ENCODE results near the gene PLCB1.

The PLCB1 gene

DNA sequence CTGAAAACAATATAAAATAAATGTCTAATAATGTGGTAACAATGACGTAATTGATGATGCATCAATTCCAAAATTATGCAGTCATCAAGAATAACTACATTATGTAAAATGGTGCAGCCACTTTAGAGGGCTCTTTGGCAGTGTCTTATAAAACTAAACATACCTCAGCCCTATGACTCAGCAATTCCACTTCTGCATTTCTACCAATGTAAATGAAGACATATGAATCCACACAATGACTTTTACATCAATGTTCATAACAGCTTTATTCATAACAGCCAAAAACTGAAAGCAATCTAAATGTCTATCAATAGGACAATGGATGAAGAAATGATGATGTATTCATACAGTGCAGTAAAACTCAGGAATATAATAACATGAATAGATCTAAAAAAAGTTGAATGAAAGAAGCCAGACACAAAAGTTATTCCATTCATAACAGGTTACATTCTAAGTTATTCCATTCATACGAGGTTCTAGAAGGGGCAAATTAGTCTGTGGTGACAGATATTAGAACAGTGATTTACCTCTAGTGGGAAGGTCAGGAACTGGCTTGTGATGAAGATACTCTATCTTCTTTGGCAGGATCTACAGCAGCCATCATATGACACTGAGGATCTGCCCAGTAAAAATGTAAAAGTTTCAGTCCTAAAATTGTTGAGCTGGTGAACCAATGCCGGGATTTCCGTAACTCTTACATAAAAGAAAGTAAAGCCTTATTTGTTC is 396.1 kb downstream of the PLCB1 start:
- TF ChIP-seq, protein P1, sequence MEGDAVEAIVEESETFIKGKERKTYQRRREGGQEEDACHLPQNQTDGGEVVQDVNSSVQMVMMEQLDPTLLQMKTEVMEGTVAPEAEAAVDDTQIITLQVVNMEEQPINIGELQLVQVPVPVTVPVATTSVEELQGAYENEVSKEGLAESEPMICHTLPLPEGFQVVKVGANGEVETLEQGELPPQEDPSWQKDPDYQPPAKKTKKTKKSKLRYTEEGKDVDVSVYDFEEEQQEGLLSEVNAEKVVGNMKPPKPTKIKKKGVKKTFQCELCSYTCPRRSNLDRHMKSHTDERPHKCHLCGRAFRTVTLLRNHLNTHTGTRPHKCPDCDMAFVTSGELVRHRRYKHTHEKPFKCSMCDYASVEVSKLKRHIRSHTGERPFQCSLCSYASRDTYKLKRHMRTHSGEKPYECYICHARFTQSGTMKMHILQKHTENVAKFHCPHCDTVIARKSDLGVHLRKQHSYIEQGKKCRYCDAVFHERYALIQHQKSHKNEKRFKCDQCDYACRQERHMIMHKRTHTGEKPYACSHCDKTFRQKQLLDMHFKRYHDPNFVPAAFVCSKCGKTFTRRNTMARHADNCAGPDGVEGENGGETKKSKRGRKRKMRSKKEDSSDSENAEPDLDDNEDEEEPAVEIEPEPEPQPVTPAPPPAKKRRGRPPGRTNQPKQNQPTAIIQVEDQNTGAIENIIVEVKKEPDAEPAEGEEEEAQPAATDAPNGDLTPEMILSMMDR (conservative IDR thresholded peaks at IDR 0.05; ENCODE audit: low read length) = no peak
- Histone ChIP-seq H3K4me3 (ENCODE audit: low read length, poor library complexity, severe bottlenecking) (no peak overlapping the region), H2AFZ (ENCODE audit: low read length) (no peak overlapping the region), H3K9me3 (ENCODE audit: insufficient read depth, low read depth, low read length) (no peaks in the 10 kb centered on the region), H3K4me2 (ENCODE audit: low read depth, low read length, poor library complexity, severe bottlenecking) (peak overlapping the region; percentile 31), H3K27me3 (ENCODE audit: insufficient read depth, low read length, poor library complexity, severe bottlenecking) (no peaks in the 10 kb centered on the region), H3K79me2 (ENCODE audit: insufficient read depth, low read length) (no peaks in the 10 kb centered on the region), H3K9me2 (replicated peaks; ENCODE audit: low read depth, low read length) (no peaks in the 10 kb centered on the region), H3K9ac (ENCODE audit: low read depth, low read length, poor library complexity, severe bottlenecking) (no peak overlapping the region), H3K36me3 (ENCODE audit: insufficient read depth, low read length) (no peaks in the 10 kb centered on the region), H4K20me1 (ENCODE audit: insufficient read depth, low read length, poor library complexity, severe bottlenecking) (no peaks in the 10 kb centered on the region), H3K4me1 (ENCODE audit: insufficient read depth, low read length, poor library complexity, severe bottlenecking) (peaks cover 29% of the 10 kb centered on the region), H3F3A (ENCODE audit: low read depth) (no peaks in the 10 kb centered on the region)

DNA sequence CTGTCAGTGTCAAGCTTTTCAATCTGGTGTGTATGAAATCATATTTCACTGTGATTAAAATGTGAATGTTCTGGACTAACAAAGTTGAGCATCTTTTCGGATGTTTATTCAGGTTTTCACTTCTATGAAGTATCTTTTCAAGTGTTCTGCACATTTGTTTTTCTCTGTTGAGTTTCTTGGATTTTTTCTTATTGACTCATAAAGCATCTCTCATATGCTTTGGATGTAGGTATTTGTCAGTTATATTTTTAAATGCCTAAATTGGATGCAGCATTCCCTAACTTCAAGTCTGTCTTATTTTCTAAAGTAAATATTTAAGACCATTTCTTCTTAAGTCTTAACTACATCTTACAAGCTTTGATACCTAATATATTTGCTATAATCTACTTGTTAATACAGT is 398.0 kb downstream of the PLCB1 start:
- Histone ChIP-seq H3K36me3 (ENCODE audit: insufficient read depth, low read length) (no peaks in the 10 kb centered on the region), H3K9me3 (ENCODE audit: insufficient read depth, low read depth, low read length) (peaks cover 5% of the 10 kb centered on the region; the same call in 1 of the 2 replicates), H3F3A (ENCODE audit: low read depth) (no peaks in the 10 kb centered on the region), H3K4me3 (ENCODE audit: low read length, poor library complexity, severe bottlenecking) (no peak overlapping the region), H2AFZ (ENCODE audit: low read length) (no peak overlapping the region), H4K20me1 (ENCODE audit: insufficient read depth, low read length, poor library complexity, severe bottlenecking) (no peaks in the 10 kb centered on the region), H3K4me1 (ENCODE audit: insufficient read depth, low read length, poor library complexity, severe bottlenecking) (peaks cover 35% of the 10 kb centered on the region), H3K27me3 (ENCODE audit: insufficient read depth, low read length, poor library complexity, severe bottlenecking) (no peaks in the 10 kb centered on the region), H3K4me2 (ENCODE audit: low read depth, low read length, poor library complexity, severe bottlenecking) (no peak overlapping the region), H3K9me2 (replicated peaks; ENCODE audit: low read depth, low read length) (no peaks in the 10 kb centered on the region), H3K9ac (ENCODE audit: low read depth, low read length, poor library complexity, severe bottlenecking) (no peak overlapping the region), H3K79me2 (ENCODE audit: insufficient read depth, low read length) (no peaks in the 10 kb centered on the region)
- no peak for TF ChIP-seq EZH2phosphoT487 (IDR thresholded peaks at IDR 0.05; ENCODE audit: borderline replicate concordance)
- TF ChIP-seq, protein P1 (conservative IDR thresholded peaks at IDR 0.05; ENCODE audit: low read length) = no peak

DNA sequence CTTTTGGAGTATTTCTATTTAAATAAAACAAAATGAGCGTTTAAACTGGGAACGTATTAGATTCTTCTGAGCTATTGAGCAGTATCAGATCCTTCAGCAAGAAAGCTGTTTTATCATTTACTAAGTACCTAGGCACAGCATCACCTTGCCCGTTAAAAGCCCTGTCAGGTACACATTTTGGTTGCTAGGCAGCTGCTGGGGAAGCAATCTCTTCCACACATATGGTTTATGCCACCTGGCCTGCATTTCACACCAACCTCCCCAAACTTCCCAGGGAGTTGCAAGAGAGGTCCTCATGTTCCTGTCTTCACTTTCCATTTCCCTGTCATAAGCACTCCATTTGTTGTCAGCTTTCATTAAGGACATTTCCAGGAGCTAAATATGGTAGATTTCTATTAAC is 400.1 kb downstream of the PLCB1 start:
- H3K79me2 ChIP-seq (ENCODE audit: insufficient read depth, low read length) = no peaks in the 10 kb centered on the region
- TF ChIP-seq EZH2phosphoT487 (IDR thresholded peaks at IDR 0.05; ENCODE audit: borderline replicate concordance) = no peak
- TF ChIP-seq, protein P1 (conservative IDR thresholded peaks at IDR 0.05; ENCODE audit: low read length) = no peak
- no peaks in the 10 kb centered on the region for H3K36me3 ChIP-seq (ENCODE audit: insufficient read depth, low read length)
- H4K20me1 ChIP-seq (ENCODE audit: insufficient read depth, low read length, poor library complexity, severe bottlenecking) = no peaks in the 10 kb centered on the region
- H3K9me3 ChIP-seq (ENCODE audit: insufficient read depth, low read depth, low read length) = peaks cover 5% of the 10 kb centered on the region; the same call in 1 of the 2 replicates
- no peaks in the 10 kb centered on the region for H3K9me2 ChIP-seq (replicated peaks; ENCODE audit: low read depth, low read length)
- H3K4me1 ChIP-seq (ENCODE audit: insufficient read depth, low read length, poor library complexity, severe bottlenecking) = peaks cover 35% of the 10 kb centered on the region
- no peak overlapping the region for H3K4me3 ChIP-seq (ENCODE audit: low read length, poor library complexity, severe bottlenecking)
- no peak overlapping the region for H3K4me2 ChIP-seq (ENCODE audit: low read depth, low read length, poor library complexity, severe bottlenecking)
- H2AFZ ChIP-seq (ENCODE audit: low read length) = no peak overlapping the region
- H3K9ac ChIP-seq (ENCODE audit: low read depth, low read length, poor library complexity, severe bottlenecking) = no peak overlapping the region
- H3K27me3 ChIP-seq (ENCODE audit: insufficient read depth, low read length, poor library complexity, severe bottlenecking) = no peaks in the 10 kb centered on the region
- H3F3A ChIP-seq (ENCODE audit: low read depth) = no peaks in the 10 kb centered on the region
